ENCODE measurements around the gene SLC44A3.

GRCh38 chr1:94790246-94790645 is 29.9 kb upstream of the SLC44A3 start:
- TF ChIP-seq CTCF (conservative IDR thresholded peaks at IDR 0.05) (no peak), ZFX (IDR thresholded peaks at IDR 0.05) (no peak)

Measured in C4-2B (cell line).